HG03196 (cell line): Measurements from ENCODE around the gene PHF23.

Experiments used
- ATAC-seq: cut with Tn5 transposase; IDR thresholded peaks from one replicate; pipeline ENCODE4 v1.9.1; 2021; ENCODE audit not compliant: unreplicated experiment

The PHF23 gene

DNA sequence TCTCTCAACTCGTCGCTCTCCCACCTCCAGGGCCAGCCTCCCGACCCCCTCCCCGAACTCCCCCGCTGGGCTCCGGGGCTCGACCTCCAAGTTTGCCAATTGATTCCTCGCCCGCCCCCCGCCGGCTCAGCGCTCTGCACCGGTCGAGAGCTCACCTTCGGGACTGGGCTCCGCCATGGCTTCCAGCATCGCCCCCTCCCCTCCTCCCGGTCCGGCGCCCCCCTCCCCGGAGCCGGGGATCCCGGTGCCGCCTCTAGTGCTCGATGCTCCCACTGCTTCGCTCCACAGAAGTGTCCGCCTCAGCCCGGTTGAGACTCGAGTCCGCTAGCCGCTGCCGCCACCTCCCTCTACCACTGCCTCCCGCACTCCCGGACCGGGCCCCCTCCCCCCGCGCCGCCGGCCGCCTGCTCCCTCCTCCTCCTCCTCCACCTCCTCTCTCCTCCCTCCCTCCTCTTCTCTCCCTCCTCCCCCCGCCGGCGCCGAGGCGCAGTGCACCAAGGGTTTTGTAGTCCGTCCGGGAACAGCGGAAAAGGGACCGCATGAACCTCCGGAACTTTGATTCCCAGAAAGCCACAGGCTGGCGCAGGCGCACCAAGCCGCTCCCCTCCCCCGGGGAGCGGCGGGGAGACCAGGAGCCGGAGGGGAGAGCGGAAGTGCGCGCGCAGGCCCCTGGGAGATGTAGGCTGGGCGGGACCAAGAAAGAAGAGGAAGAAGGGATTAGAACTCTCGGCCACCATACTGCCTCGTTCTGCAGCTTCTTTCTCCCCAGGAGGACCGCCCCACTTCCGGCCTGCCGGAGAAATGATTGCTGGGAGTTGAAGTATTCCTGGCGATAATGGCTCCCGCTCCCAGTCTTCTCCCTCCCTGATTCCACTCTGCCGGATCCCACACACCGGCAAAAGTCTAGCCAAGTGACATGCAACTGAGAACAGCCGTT, at the start of gene PHF23:
PHF23 (minus strand) TSS at position 367 of the 937 bp plus-strand sequence; CDS start at position 189, 178 bp downstream.
- ATAC-seq: peak; percentile 51

- no peak for ATAC-seq
Measured at GRCh38 chr17:7285679-7286078, 46.4 kb upstream of the PHF23 start.

DNA sequence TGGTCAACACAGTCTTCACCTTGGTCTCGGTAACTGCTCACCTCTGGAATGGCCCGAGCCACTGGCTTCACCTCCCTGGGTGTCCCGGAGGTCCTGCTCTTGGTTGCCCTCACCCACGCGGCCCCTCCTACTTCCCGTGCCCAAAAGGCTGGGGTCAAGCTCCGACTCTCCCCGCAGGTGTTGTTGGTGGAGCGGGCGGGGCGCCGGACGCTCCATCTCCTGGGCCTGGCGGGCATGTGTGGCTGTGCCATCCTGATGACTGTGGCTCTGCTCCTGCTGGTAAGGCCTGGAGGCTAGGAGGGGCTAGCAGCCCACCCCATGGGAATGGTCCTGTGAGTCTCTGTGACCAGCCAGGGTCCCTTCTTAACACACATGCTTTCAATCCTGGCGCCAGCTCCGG, 45.7 kb upstream of the PHF23 start:
- no peak for ATAC-seq

GRCh38 chr17:7283471-7284216, 44.4 kb upstream of the PHF23 start:
- ATAC-seq: no peak

GRCh38 chr17:7282752-7283321, 43.6 kb upstream of the PHF23 start:
- ATAC-seq: no peak

- no peak for ATAC-seq
Measured at GRCh38 chr17:7281953-7282751, 42.9 kb upstream of the PHF23 start.

- ATAC-seq: no peak
Measured at GRCh38 chr17:7281074-7281952, 42.1 kb upstream of the PHF23 start, which contains the start of gene SLC2A4. TSS of gene SLC2A4 (plus strand) at chr17:7281718. CDS start at chr17:7281935, 217 bp downstream.

DNA sequence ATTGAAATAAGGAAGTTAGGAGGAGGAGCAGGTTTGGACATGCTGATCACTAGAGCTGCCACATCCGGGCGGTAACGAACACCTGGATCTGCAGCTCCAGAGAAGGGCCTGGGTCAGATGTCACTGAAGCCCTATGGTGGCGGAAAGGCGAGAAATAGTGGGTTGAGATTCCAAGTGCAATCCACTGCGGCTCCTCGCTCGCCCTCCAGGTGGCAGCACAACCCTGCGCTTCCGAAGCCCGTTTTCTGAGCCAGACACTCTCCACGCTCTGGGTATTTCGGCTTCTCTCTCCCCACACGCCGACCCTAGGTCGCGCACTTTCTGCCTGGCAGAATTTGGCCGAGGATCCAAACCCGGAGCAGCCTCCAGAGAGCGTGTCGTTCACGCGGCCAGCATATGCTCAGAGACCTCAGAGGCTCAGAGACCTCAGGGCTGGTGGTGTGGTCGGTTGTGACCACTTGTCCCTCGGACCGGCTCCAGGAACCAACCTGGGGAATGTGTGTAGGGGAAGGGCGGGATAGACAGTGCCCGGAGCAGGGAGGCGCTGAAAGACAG, 41.3 kb upstream of the PHF23 start:
- peak; percentile 55 for ATAC-seq

DNA sequence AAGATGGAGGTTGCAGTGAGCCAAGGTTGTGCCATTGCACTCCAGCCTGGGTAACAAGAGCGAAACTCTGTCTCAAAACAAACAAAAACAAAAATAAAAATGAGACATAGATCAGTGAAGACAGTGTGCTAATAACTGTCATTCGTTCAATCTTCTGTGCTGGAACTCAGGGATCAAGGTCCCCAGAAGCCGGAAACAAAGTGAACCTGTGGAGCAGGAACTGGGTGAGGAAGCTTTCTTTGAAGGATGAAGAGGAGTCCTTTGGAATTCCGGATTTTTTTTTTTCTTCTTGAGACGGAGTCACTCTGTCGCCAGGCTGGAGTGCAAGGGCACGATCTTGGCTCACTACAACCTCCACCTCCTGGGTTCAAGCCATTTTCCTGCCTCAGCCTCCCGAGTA, 40.2 kb upstream of the PHF23 start:
- ATAC-seq: no peak

DNA sequence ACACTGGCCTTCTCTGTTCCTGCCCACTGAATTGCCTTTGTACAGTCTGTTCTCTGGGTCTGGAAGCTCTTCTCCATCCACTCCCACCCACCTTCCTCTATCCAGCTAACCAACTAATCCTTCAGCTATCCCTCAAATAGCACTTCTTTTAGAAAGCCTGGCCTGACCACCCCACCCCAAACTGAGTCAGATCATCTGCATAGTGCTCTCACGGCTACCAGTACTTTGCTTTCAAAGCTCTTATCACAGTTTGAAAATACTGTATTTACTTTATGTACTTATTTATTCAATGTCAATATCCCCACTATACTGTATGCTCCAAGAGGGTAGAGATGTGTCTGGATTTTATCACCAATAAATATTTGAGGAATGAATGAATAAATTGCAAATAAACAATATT, 27.5 kb upstream of the PHF23 start:
- no peak for ATAC-seq

DNA sequence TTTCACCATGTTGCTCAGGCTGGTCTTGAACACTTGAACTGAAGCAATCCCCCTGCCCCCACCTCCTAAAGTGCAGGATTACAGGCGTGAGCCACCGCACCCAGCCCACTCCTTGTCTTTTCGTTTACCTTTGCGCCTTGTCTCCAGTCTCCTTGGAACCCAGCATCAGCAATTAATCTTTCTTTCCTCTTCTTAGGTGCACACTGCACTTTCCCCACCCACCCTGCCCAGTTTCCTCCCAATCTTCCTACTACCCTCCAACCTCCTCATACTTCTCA, 24.5 kb upstream of the PHF23 start:
- no peak for ATAC-seq

- ATAC-seq: no peak
Measured at GRCh38 chr17:7262935-7263800, 23.9 kb upstream of the PHF23 start.

DNA sequence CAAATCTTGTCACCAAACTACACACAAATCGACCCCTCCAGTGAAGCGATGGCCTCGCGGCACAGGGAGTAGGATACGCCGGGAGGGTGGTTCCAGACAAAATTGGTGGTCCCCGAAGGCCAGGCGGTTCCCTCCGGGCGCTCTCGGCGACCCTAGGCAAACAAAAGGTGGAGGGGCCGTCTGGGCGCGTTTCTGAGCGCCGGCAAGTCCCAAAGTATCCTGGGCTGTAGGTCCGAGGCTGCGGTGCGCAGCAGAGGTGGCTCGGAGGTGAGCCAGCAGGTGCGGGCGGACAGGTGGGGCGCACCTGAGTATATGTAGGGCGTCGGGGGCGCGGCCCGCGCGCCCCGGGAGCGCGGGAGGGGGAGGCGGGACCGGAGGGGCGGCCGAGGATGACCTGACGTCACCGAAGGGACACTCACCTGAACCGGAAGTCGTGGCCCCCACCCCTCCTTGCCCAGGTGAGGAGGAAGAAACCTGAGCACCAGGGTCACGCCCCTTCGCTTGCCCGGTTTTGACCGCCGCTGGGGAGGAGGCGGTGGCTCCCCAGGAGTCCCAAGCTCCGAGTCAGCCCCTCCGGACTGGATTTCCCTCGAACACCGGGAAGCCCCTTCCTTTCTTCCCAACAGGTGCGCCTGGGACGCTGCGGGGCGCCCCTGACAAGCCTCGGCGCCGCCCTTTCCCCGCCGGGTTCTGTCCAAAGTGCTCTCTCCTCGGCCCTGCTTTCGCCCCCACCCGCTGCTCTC, 23.1 kb upstream of the PHF23 start, which contains the start of gene CLDN7:
CLDN7 (minus strand) TSS at position 287 of the 743 bp plus-strand sequence. CDS start 435 bp downstream, outside the sequence.
- no peak for ATAC-seq

DNA sequence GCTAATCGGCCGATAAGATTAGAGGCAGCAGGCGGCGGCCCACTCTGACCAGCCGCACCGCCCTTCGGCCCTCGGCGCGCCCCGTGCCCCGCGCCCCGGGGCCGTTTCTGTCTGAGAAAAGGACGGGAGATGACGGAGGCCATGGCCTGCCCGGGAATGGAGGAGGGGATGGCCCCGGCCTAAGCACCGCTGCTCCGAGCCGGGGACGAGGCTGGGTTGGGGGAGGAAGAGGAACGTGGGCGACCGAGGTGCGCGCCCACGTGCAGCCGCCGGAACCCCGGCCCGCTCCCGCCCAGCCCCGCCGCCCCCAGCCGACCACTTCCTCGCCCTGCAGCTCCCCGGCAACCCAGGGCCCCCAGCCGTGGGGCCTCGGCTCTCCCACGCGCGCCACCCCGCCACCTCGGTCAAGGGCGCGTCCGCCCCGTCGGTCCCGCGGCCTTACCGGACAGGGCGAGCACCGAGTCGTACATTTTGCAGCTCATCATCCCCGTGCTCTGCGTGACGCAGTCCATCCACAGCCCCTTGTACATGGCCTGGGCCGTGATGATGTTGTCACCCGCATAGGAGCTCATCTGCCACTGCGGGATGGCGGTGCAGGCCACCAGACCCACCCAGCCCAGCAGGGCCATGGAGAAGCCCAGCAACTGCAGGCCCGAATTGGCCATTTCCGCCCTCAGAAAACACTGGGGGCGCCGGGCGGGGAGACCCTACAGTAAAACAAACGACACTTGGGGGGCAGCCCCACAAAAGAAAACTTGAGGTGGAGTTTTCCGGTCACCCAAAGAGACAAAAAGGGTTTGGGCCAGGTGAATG, 22.3 kb upstream of the PHF23 start:
- no peak for ATAC-seq

GRCh38 chr17:7260651-7261378, 21.6 kb upstream of the PHF23 start:
- ATAC-seq: no peak

DNA sequence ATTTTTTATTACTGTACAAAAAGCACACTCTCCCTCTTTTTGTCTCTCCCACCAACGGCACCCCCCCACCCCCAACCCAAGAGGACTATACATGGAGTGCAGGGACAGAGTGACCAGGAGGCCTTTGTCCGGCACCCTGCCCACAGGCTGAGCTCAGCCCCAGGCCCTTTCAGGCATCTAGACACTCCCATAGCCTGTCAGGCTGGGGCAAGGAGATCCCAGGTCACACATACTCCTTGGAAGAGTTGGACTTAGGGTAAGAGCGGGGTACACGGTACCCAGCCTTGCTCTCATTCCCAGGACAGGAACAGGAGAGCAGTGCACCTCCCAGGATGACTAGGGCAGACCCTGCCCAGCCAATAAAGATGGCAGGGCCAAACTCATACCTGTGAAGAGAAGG, 20.9 kb upstream of the PHF23 start:
- ATAC-seq: no peak

- no peak for ATAC-seq
Measured at GRCh38 chr17:7259555-7259889, 20.3 kb upstream of the PHF23 start.
